MM.1S (cell line): Measurements from ENCODE around the gene CCDC181.
A peak's percentile ranks its signal among the peaks of the same experiment; 100 is the strongest.

ENCODE experiments used
- DNase-seq: peaks from one replicate; pipeline ENCODE4 v3.0.0-alpha.2; 2015
- H2AFZ ChIP-seq: fragments of 300-600 bp; sonication (generic); 2 replicates; pipeline ENCODE4 v1.6.0; 2016; ENCODE audit warnings: antibody characterized with exemption, low read length
- H3F3A ChIP-seq: fragments of 300-600 bp; sonication (generic); 2 replicates; pipeline ENCODE4 v1.6.1; 2016; ENCODE audit warnings: mild to moderate bottlenecking, antibody characterized with exemption, low read length, moderate library complexity, mixed read lengths; ENCODE audit not compliant: insufficient read depth
- H3K27ac ChIP-seq: fragments of 300-600 bp; sonication (generic); 2 replicates; pipeline ENCODE4 v1.5.1; 2016; ENCODE audit warnings: mild to moderate bottlenecking, low read length
- H3K27me3 ChIP-seq: fragments of 300-600 bp; sonication (generic); replicated peaks from 2 replicates; pipeline ENCODE4 v1.6.0; 2016; ENCODE audit warnings: low read length; ENCODE audit not compliant: insufficient read depth
- H3K36me3 ChIP-seq: fragments of 300-600 bp; sonication (generic); replicated peaks from 2 replicates; pipeline ENCODE4 v1.6.1; 2016; ENCODE audit warnings: mild to moderate bottlenecking, low read length, mixed read lengths; ENCODE audit not compliant: insufficient read depth
- H3K4me1 ChIP-seq: fragments of 300-600 bp; sonication (generic); 2 replicates; pipeline ENCODE4 v1.6.1; 2016; ENCODE audit warnings: low read length, mixed read lengths
- H3K4me2 ChIP-seq: fragments of 300-600 bp; sonication (generic); 2 replicates; pipeline ENCODE4 v1.6.0; 2016; ENCODE audit warnings: low read depth, low read length
- H3K4me3 ChIP-seq: fragments of 300-600 bp; sonication (generic); 2 replicates; pipeline ENCODE4 v1.5.1; 2016; ENCODE audit warnings: low read length, mixed read lengths
- H3K79me2 ChIP-seq: fragments of 300-600 bp; sonication (generic); 2 replicates; pipeline ENCODE4 v1.6.1; 2016; ENCODE audit warnings: mixed run types, low read length, mixed read lengths
- H3K9ac ChIP-seq: fragments of 300-600 bp; sonication (generic); 2 replicates; pipeline ENCODE4 v1.6.1; 2016; ENCODE audit warnings: low read length, mixed read lengths
- H3K9me2 ChIP-seq: fragments of 300-600 bp; sonication (generic); replicated peaks from 2 replicates; pipeline ENCODE4 v1.6.1; 2016; ENCODE audit warnings: mild to moderate bottlenecking, low read length, mixed read lengths; ENCODE audit not compliant: insufficient read depth
- H3K9me3 ChIP-seq: fragments of 300-600 bp; sonication (generic); replicated peaks from 2 replicates; pipeline ENCODE4 v1.6.1; 2016; ENCODE audit warnings: mild to moderate bottlenecking, low read length, mixed read lengths; ENCODE audit not compliant: insufficient read depth
- H4K20me1 ChIP-seq: fragments of 300-600 bp; sonication (generic); 2 replicates; pipeline ENCODE4 v1.6.1; 2016; ENCODE audit warnings: mild to moderate bottlenecking, low read length, moderate library complexity, mixed read lengths; ENCODE audit not compliant: insufficient read depth
- EZH2 ChIP-seq: fragments of 300-600 bp; sonication (generic); optimal IDR thresholded peaks from 2 replicates; pipeline ENCODE3; 2017; ENCODE audit warnings: low read depth, mild to moderate bottlenecking, antibody characterized with exemption, low read length, mixed read lengths
- EZH2phosphoT487 ChIP-seq: fragments of 300-600 bp; sonication (generic); IDR thresholded peaks from 2 replicates; pipeline ENCODE4 v1.6.1; 2018; ENCODE audit warnings: antibody characterized with exemption, low read length
- TF ChIP-seq, protein P1 (sequence below): fragments of 300-600 bp; sonication (generic); IDR thresholded peaks from 2 replicates; pipeline ENCODE4 v1.5.1; 2016; ENCODE audit warnings: antibody characterized with exemption, low read length, mixed read lengths

CCDC181 gene

DNA sequence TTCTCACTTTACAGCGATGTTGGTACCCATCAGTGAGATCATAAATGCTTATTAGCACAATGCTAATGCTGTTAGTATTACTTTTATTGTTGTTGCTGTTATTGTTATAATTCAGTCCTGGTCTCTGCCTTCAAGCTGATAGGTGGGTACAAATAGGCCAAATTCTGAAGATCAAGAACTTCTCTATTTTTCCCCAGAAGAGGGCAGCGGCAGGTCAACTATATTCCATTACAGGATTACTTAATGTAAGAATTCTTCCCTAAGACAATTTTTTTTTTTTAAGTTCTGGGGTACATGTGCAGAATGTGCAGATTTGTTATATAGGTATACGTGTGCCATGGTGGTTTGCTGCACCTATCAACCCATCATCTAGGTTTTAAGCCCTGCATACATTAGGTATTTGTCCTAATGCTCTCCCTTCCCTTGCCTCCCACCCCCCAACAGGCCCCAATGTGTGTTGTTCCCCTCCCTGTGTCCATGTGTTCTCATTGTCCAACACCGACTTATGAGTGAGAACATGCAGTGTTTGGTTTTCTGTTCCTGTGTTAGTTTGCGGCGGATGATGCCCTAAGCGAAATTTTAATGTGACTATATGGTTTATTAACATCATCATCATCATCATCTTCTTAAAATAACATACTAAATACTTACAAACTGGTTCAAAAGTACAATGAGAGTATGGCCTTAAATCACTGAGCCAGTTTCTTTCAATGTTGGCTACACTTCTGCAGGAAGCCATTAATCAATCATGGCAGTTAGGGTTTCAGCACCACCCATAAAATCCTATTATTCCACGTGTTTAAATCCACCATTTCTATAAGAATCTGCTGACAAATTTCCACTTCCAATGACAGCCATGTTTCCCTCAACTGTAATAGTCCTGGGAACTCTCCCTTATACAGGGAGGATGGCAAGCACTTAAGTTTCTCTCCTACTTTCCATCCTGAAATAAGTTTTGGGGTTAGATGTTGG is 39.3 kb upstream of the CCDC181 start:
- Histone ChIP-seq H3K27ac (no peak overlapping the region), H3K4me2 (no peak overlapping the region), H2AFZ (no peak overlapping the region), H3K36me3 (no peaks in the 10 kb centered on the region), H3K4me3 (no peak overlapping the region), H3K9me3 (no peaks in the 10 kb centered on the region), H3K9me2 (no peaks in the 10 kb centered on the region), H3F3A (no peaks in the 10 kb centered on the region), H3K4me1 (no peaks in the 10 kb centered on the region), H3K27me3 (no peaks in the 10 kb centered on the region), H3K79me2 (no peaks in the 10 kb centered on the region), H3K9ac (no peak overlapping the region), H4K20me1 (no peaks in the 10 kb centered on the region)
- TF ChIP-seq, protein P1, sequence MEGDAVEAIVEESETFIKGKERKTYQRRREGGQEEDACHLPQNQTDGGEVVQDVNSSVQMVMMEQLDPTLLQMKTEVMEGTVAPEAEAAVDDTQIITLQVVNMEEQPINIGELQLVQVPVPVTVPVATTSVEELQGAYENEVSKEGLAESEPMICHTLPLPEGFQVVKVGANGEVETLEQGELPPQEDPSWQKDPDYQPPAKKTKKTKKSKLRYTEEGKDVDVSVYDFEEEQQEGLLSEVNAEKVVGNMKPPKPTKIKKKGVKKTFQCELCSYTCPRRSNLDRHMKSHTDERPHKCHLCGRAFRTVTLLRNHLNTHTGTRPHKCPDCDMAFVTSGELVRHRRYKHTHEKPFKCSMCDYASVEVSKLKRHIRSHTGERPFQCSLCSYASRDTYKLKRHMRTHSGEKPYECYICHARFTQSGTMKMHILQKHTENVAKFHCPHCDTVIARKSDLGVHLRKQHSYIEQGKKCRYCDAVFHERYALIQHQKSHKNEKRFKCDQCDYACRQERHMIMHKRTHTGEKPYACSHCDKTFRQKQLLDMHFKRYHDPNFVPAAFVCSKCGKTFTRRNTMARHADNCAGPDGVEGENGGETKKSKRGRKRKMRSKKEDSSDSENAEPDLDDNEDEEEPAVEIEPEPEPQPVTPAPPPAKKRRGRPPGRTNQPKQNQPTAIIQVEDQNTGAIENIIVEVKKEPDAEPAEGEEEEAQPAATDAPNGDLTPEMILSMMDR, result peak; percentile 49
- no peak for TF ChIP-seq EZH2phosphoT487
- DNase-seq, result peak; percentile 42

DNA sequence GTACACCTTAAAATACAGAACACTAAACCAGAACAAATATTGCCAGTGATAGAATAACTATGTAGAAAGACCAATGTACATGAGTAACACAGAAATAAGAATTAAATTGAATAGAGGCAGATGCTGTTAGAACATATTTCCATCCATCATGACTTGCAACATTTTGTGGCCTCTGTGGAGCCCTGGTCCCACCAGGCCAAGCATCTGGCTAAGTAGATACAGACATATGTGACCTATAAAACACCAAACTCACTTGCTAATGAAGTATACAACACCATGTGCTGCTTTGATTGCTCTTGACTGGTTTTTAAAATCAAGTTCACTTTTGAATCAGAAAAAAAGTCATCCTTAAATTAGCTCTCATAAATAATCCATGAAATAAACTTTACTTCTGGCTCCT is 38.0 kb upstream of the CCDC181 start:
- Histone ChIP-seq H3K36me3 (no peaks in the 10 kb centered on the region), H3K9me2 (no peaks in the 10 kb centered on the region), H3K4me3 (no peak overlapping the region), H3K4me1 (no peaks in the 10 kb centered on the region), H3K4me2 (no peak overlapping the region), H3K27me3 (no peaks in the 10 kb centered on the region), H3K79me2 (no peaks in the 10 kb centered on the region), H4K20me1 (no peaks in the 10 kb centered on the region), H3K9me3 (no peaks in the 10 kb centered on the region), H3K27ac (no peak overlapping the region), H3K9ac (no peak overlapping the region), H2AFZ (no peak overlapping the region), H3F3A (no peaks in the 10 kb centered on the region)
- TF ChIP-seq, protein P1, result no peak
- TF ChIP-seq EZH2, result no peak
- no peak for TF ChIP-seq EZH2phosphoT487
- no peak for DNase-seq

DNA sequence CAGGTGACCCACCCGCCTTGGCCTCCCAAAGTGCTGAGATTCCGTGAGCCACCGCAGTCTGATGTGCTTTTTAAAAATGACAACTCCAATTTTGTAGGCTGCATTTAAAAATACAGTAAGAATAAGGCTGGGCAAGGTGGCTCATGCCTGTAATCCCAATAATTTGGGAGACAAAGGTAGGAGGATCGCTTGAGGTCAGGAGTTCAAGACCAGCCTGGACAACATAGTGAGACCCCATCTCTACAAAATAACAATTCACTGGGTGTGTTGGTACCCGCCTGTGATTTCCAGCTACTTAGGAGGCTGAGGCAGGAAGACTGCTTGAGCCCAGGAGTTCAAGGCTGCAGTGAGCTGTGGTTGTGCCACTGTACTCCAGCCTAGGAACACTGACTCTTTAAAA is 35.1 kb upstream of the CCDC181 start:
- Histone ChIP-seq H3K4me3 (no peak overlapping the region), H3F3A (no peaks in the 10 kb centered on the region), H3K27ac (no peak overlapping the region), H3K4me2 (no peak overlapping the region), H3K9me2 (no peaks in the 10 kb centered on the region), H3K36me3 (no peaks in the 10 kb centered on the region), H3K9ac (no peak overlapping the region), H4K20me1 (no peaks in the 10 kb centered on the region), H3K27me3 (no peaks in the 10 kb centered on the region), H2AFZ (no peak overlapping the region), H3K79me2 (no peaks in the 10 kb centered on the region), H3K4me1 (no peaks in the 10 kb centered on the region), H3K9me3 (no peaks in the 10 kb centered on the region)
- no peak for DNase-seq
- TF ChIP-seq, protein P1, result no peak
- TF ChIP-seq EZH2, result no peak
- no peak for TF ChIP-seq EZH2phosphoT487
